DOHH2 (cell line): ENCODE results near the gene CYP46A1.

Source experiments
- EZH2phosphoT487 ChIP-seq: fragments of 200-600 bp; sonication (generic); IDR thresholded peaks from 2 replicates; pipeline ENCODE4 v1.6.1; 2017; ENCODE audit warnings: borderline replicate concordance, mild to moderate bottlenecking, antibody characterized with exemption, low read length, moderate library complexity, mixed read lengths
- TF ChIP-seq, protein P1 (sequence below): fragments of 200-600 bp; sonication (generic); IDR thresholded peaks from one replicate; pipeline ENCODE4 v1.5.1; 2014; ENCODE audit warnings: antibody characterized with exemption, mild to moderate bottlenecking, low read depth, low read length; ENCODE audit not compliant: poor library complexity, severe bottlenecking

DNA sequence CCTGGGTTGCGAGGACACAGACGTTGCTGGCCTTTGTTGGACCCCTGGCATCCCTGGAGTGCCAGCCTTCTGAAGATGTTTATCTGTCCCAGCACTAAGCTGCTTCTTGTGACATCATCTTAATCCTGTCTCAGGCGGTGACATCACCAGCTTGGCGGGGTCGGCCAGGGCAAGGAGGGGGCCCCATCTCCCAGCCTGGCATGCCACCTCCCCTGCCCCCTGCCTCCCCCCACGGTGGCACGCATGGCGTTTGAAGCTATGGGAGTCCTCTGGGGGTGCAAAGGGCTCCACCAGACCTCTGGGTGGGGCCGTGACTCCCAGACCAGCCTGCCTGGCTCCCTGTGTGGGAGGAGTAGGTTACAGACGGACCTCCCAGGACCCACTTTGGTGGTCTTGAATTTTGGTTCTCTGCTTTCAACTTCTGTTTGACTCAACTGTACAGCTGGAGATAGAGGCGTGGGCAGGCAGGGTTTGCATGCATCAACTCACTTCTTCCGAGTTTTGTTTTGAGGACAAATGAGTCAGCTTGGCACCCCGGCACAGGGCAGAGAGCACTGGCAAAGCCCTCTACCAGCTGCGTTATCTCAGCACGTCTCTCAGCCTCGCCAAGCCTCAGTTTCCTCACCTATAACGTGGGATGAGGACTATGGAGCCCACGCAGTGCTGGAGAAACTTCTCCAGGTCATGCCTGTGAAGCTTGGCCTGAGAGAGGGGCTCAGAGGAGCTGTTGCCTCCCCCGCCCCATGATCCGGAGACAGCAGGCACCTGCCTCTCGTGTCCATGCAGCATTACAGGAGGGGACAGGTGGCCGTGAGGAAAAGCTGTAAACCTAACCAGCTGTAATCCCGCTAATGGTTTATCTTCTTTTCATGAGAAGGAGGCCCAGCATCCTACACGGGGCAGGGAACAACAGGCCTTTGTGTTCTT, 70.3 kb downstream of the CYP46A1 start:
- no peak for TF ChIP-seq EZH2phosphoT487
- TF ChIP-seq, protein P1, sequence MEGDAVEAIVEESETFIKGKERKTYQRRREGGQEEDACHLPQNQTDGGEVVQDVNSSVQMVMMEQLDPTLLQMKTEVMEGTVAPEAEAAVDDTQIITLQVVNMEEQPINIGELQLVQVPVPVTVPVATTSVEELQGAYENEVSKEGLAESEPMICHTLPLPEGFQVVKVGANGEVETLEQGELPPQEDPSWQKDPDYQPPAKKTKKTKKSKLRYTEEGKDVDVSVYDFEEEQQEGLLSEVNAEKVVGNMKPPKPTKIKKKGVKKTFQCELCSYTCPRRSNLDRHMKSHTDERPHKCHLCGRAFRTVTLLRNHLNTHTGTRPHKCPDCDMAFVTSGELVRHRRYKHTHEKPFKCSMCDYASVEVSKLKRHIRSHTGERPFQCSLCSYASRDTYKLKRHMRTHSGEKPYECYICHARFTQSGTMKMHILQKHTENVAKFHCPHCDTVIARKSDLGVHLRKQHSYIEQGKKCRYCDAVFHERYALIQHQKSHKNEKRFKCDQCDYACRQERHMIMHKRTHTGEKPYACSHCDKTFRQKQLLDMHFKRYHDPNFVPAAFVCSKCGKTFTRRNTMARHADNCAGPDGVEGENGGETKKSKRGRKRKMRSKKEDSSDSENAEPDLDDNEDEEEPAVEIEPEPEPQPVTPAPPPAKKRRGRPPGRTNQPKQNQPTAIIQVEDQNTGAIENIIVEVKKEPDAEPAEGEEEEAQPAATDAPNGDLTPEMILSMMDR = no peak
